Thymus (tissue), 11 donors: ENCODE measurements around the gene STK40. TPM values are rescaled to one million over a fixed set of nuclear protein-coding genes. Genes with fewer than 3 reads are reported as not detected.
A peak's percentile ranks its signal among the peaks of the same experiment; 100 is the strongest.

ENCODE experiments used
- DNase-seq, 9 donors: peaks; one replicate each; pipeline ENCODE4 v3.0.0-alpha.2; 2013; ENCODE audit warnings: low spot score in 9 of 9, low read depth in 6 of 9, missing footprints in 1 of 9
- H3K27ac ChIP-seq, 2 donors: one replicate each; pipeline ENCODE4 v1.5.1; 2013; ENCODE audit warnings: control low read depth in 1 of 2, low read depth in 1 of 2, low read length in 1 of 2, mild to moderate bottlenecking in 1 of 2, moderate library complexity in 1 of 2
- H3K27me3 ChIP-seq, 2 donors: one replicate each; pipeline ENCODE4 v1.5.1; 2013; ENCODE audit warnings: low read length in 1 of 2; ENCODE audit not compliant: control insufficient read depth in 2 of 2, insufficient read depth in 1 of 2
- H3K36me3 ChIP-seq, 2 donors: one replicate each; pipeline ENCODE4 v1.5.1; 2013; ENCODE audit warnings: low read length in 1 of 2, mild to moderate bottlenecking in 1 of 2, moderate library complexity in 1 of 2; ENCODE audit not compliant: control insufficient read depth in 2 of 2, insufficient read depth in 2 of 2
- H3K4me1 ChIP-seq, 2 donors: one replicate each; pipeline ENCODE4 v1.5.1; 2013; ENCODE audit warnings: low read length in 2 of 2; ENCODE audit not compliant: control insufficient read depth in 2 of 2, insufficient read depth in 2 of 2
- H3K4me3 ChIP-seq, 2 donors: one replicate each; pipeline ENCODE4 v1.5.1; 2013; ENCODE audit warnings: low read length in 2 of 2, control low read depth in 1 of 2, mild to moderate bottlenecking in 1 of 2
- H3K9me3 ChIP-seq, 2 donors: one replicate each; pipeline ENCODE4 v1.5.1; 2013; ENCODE audit warnings: low read length in 1 of 2, mild to moderate bottlenecking in 1 of 2; ENCODE audit not compliant: control insufficient read depth in 2 of 2, insufficient read depth in 1 of 2
- WGBS: extraction: QIAGEN DNeasy Blood & Tissue Kit; methylation state at CpG from one replicate; pipeline ENCODE4 v1.1.7; 2013; 5-methylcytosine and 5-hydroxymethylcytosine counted together
- polyA plus RNA-seq: library from polyadenylated mRNA; stranded (reverse); fragments of 200-250 nt; gene quantifications from one replicate; pipeline ENCODE4 v1.2.3, GENCODE V29; 2013
- total RNA-seq: library from RNA; stranded (reverse); fragments of 120-200 nt; gene quantifications from one replicate; pipeline ENCODE4 v1.2.4, GENCODE V29; 2013
- donor health status: healthy.

Gene STK40
- total and polyA plus RNA-seq, 2 donors = 17.6 to 20.7 TPM

GRCh38 chr1:36328713-36329112 is 57.0 kb downstream of the STK40 start:
- H3K4me1 ChIP-seq = peaks cover 4 to 9% of the 10 kb centered on the region in 2 donors
- no peaks in the 10 kb centered on the region for H3K9me3 ChIP-seq
- 84% methylated on average over 6 of the region's 6 CpGs for WGBS
- H3K27ac ChIP-seq = no peak overlapping the region
- DNase-seq = no peak
- peaks cover 15 to 27% of the 10 kb centered on the region in 2 donors for H3K27me3 ChIP-seq
- no peaks in the 10 kb centered on the region for H3K36me3 ChIP-seq
- no peak overlapping the region for H3K4me3 ChIP-seq

- Histone ChIP-seq H3K4me3 (no peak overlapping the region), H3K9me3 (no peaks in the 10 kb centered on the region), H3K36me3 (no peaks in the 10 kb centered on the region), H3K27me3 (peaks cover 21 to 33% of the 10 kb centered on the region in 2 donors), H3K27ac (no peak overlapping the region), H3K4me1 (peaks cover 7 to 10% of the 10 kb centered on the region in 2 donors)
- 95% methylated on average over 6 of the region's 6 CpGs for WGBS
- no peak for DNase-seq
These were observed 57.6 kb downstream of the STK40 start for GRCh38 chr1:36328088-36328480.

GRCh38 chr1:36327421-36328087 is 58.2 kb downstream of the STK40 start:
- H3K27ac ChIP-seq = no peak overlapping the region
- peaks cover 26 to 38% of the 10 kb centered on the region in 2 donors for H3K27me3 ChIP-seq
- H3K4me1 ChIP-seq = peaks cover 8 to 15% of the 10 kb centered on the region in 2 donors
- DNase-seq = no peak
- H3K9me3 ChIP-seq = no peaks in the 10 kb centered on the region
- WGBS = 94% methylated on average over 9 of the region's 9 CpGs
- no peaks in the 10 kb centered on the region for H3K36me3 ChIP-seq
- no peak overlapping the region for H3K4me3 ChIP-seq

GRCh38 chr1:36326499-36326898 is 59.2 kb downstream of the STK40 start:
- H3K36me3 ChIP-seq = no peaks in the 10 kb centered on the region
- DNase-seq = no peak
- no peak overlapping the region for H3K4me3 ChIP-seq
- peaks cover 36 to 45% of the 10 kb centered on the region in 2 donors for H3K27me3 ChIP-seq
- no peak overlapping the region for H3K27ac ChIP-seq
- H3K4me1 ChIP-seq = peaks cover 8 to 22% of the 10 kb centered on the region in 2 donors
- WGBS = 50% methylated on average over 6 of the region's 6 CpGs
- no peaks in the 10 kb centered on the region for H3K9me3 ChIP-seq

- H3K4me1 ChIP-seq = peaks cover 8 to 36% of the 10 kb centered on the region in 2 donors
- peaks cover 49 to 66% of the 10 kb centered on the region in 2 donors for H3K27me3 ChIP-seq
- no peaks in the 10 kb centered on the region for H3K36me3 ChIP-seq
- H3K27ac ChIP-seq = no peak overlapping the region
- H3K4me3 ChIP-seq = no peak overlapping the region
- H3K9me3 ChIP-seq = no peaks in the 10 kb centered on the region
- no peak for DNase-seq
- WGBS = 12% methylated on average over 9 of the region's 9 CpGs
These were observed 61.4 kb downstream of the STK40 start for GRCh38 chr1:36324353-36324703.

GRCh38 chr1:36323636-36324352 is 61.9 kb downstream of the STK40 start, which contains the start of gene EVA1B:
EVA1B (minus strand) TSS chr1:36323645; CDS start chr1:36323037, 608 bp downstream.
- Histone ChIP-seq H3K4me1 (peaks cover 8 to 36% of the 10 kb centered on the region in 2 donors), H3K27ac (peak within 1 kb of the TSS in 1 of 2 donors; percentile 62), H3K27me3 (peaks cover 49 to 69% of the 10 kb centered on the region in 2 donors), H3K4me3 (peak within 1 kb of the TSS; percentile 20 to 57), H3K9me3 (no peaks in the 10 kb centered on the region), H3K36me3 (no peaks in the 10 kb centered on the region)
- 3% methylated on average over 36 of the region's 36 CpGs for WGBS
- DNase-seq = peak in 1 of 9 donors; percentile 31

- H3K27me3 ChIP-seq = peaks cover 49 to 69% of the 10 kb centered on the region in 2 donors
- DNase-seq = peak in 1 of 9 donors; percentile 21
- no peaks in the 10 kb centered on the region for H3K9me3 ChIP-seq
- H3K4me1 ChIP-seq = peaks cover 8 to 36% of the 10 kb centered on the region in 2 donors
- no peak overlapping the region for H3K27ac ChIP-seq
- H3K36me3 ChIP-seq = no peaks in the 10 kb centered on the region
- peak overlapping the region; percentile 20 to 57 for H3K4me3 ChIP-seq
- WGBS = 3% methylated on average over 83 of the region's 83 CpGs
These were observed 62.7 kb downstream of the STK40 start for GRCh38 chr1:36322786-36323635.

- DNase-seq = no peak
These were observed 63.5 kb downstream of the STK40 start for GRCh38 chr1:36322041-36322785.

More at GRCh38 chr1:36322041-36322785, 63.5 kb downstream of the STK40 start:
- Histone ChIP-seq H3K27ac (no peak overlapping the region), H3K9me3 (no peaks in the 10 kb centered on the region), H3K4me1 (peaks cover 8 to 36% of the 10 kb centered on the region in 2 donors), H3K36me3 (no peaks in the 10 kb centered on the region), H3K27me3 (peaks cover 49 to 69% of the 10 kb centered on the region in 2 donors), H3K4me3 (peak overlapping the region in 1 of 2 donors; percentile 57)
- WGBS = 65% methylated on average over 67 of the region's 67 CpGs
